OCI-LY3 (cell line): ENCODE measurements around the gene ADGRL2.
"Not testable (repeated sequence)": the region's sequence is repeated elsewhere in the genome, so short reads cannot be mapped to it uniquely, and the experiment has no call there.

Source experiments
- H2AFZ ChIP-seq: fragments of 200-600, 300-600 bp; shearing (Covaris generic); 2 replicates; pipeline ENCODE4 v1.6.0; 2014; ENCODE audit warnings: antibody characterized with exemption, low read depth, low read length
- H3K27ac ChIP-seq: fragments of 200-600, 300-600 bp; sonication (generic); 2 replicates; pipeline ENCODE4 v1.5.1; 2014; ENCODE audit warnings: mild to moderate bottlenecking, low read length, moderate library complexity, mixed read lengths
- H3K27me3 ChIP-seq: fragments of 200-600, 300-600 bp; sonication (generic); 2 replicates; pipeline ENCODE4 v1.6.1; 2014; ENCODE audit warnings: low read depth, low read length, mixed read lengths
- H3K36me3 ChIP-seq: fragments of 200-600, 300-600 bp; sonication (generic); replicated peaks from 2 replicates; pipeline ENCODE3; 2014; ENCODE audit warnings: low read depth, low read length, mixed read lengths
- H3K4me1 ChIP-seq: fragments of 300-600, 200-600 bp; sonication (generic); 2 replicates; pipeline ENCODE4 v1.6.1; 2014; ENCODE audit warnings: low read length, mixed read lengths
- H3K4me2 ChIP-seq: fragments of 200-600, 300-600 bp; sonication (generic); 2 replicates; pipeline ENCODE4 v1.6.1; 2014; ENCODE audit warnings: low read length, mixed read lengths
- H3K4me3 ChIP-seq: fragments of 300-600, 200-600 bp; sonication (generic); 2 replicates; pipeline ENCODE4 v1.5.1; 2014; ENCODE audit warnings: antibody characterized with exemption, mild to moderate bottlenecking, low read length, moderate library complexity
- H3K79me2 ChIP-seq: fragments of 300-600, 200-600 bp; shearing (Covaris generic); 2 replicates; pipeline ENCODE4 v1.6.1; 2014; ENCODE audit warnings: mild to moderate bottlenecking, low read length, mixed read lengths
- H3K9ac ChIP-seq: fragments of 300-600, 200-600 bp; shearing (Covaris generic); 2 replicates; pipeline ENCODE4 v1.6.0; 2014; ENCODE audit warnings: mild to moderate bottlenecking, low read length, moderate library complexity
- H3K9me3 ChIP-seq: fragments of 200-600, 300-600 bp; shearing (Covaris generic); 2 replicates; pipeline ENCODE4 v1.6.1; 2014; ENCODE audit warnings: low read length, mixed read lengths; ENCODE audit not compliant: insufficient read depth
- H4K20me1 ChIP-seq: fragments of 200-600, 300-600 bp; sonication (generic); 2 replicates; pipeline ENCODE4 v1.6.1; 2016; ENCODE audit warnings: low read length, mixed read lengths; ENCODE audit not compliant: insufficient read depth
- EZH2phosphoT487 ChIP-seq: fragments of 200-600 bp; shearing (Covaris generic); IDR thresholded peaks from 2 replicates; pipeline ENCODE4 v1.6.1; 2018; ENCODE audit warnings: antibody characterized with exemption, mixed run types, low read depth
- TF ChIP-seq, protein P1 (sequence below): fragments of 200-600, 300-600 bp; sonication (generic); IDR thresholded peaks from 2 replicates; pipeline ENCODE4 v1.5.1; 2014; ENCODE audit warnings: antibody characterized with exemption, low read length, low read depth

ADGRL2 gene

GRCh38 chr1:81878538-81878937 lies 77.8 kb downstream of the ADGRL2 start:
- Histone ChIP-seq H3K4me1 (no peaks in the 10 kb centered on the region), H3K36me3 (no peaks in the 10 kb centered on the region), H3K79me2 (no peaks in the 10 kb centered on the region), H2AFZ (no peak overlapping the region), H3K27me3 (no peaks in the 10 kb centered on the region), H3K9ac (no peak overlapping the region), H3K9me3 (no peaks in the 10 kb centered on the region), H3K4me3 (no peak overlapping the region), H3K4me2 (no peak overlapping the region), H3K27ac (no peak overlapping the region), H4K20me1 (no peaks in the 10 kb centered on the region)
- TF ChIP-seq, protein P1, sequence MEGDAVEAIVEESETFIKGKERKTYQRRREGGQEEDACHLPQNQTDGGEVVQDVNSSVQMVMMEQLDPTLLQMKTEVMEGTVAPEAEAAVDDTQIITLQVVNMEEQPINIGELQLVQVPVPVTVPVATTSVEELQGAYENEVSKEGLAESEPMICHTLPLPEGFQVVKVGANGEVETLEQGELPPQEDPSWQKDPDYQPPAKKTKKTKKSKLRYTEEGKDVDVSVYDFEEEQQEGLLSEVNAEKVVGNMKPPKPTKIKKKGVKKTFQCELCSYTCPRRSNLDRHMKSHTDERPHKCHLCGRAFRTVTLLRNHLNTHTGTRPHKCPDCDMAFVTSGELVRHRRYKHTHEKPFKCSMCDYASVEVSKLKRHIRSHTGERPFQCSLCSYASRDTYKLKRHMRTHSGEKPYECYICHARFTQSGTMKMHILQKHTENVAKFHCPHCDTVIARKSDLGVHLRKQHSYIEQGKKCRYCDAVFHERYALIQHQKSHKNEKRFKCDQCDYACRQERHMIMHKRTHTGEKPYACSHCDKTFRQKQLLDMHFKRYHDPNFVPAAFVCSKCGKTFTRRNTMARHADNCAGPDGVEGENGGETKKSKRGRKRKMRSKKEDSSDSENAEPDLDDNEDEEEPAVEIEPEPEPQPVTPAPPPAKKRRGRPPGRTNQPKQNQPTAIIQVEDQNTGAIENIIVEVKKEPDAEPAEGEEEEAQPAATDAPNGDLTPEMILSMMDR, result no peak
- no peak for TF ChIP-seq EZH2phosphoT487

GRCh38 chr1:81880781-81881180 lies 80.0 kb downstream of the ADGRL2 start:
- H3K27ac ChIP-seq, result no peak overlapping the region
- H3K27me3 ChIP-seq, result no peaks in the 10 kb centered on the region
- no peaks in the 10 kb centered on the region for H3K36me3 ChIP-seq
- H3K4me3 ChIP-seq, result no peak overlapping the region
- no peak overlapping the region for H3K4me2 ChIP-seq
- no peak overlapping the region for H3K9ac ChIP-seq
- H3K79me2 ChIP-seq, result no peaks in the 10 kb centered on the region
- TF ChIP-seq, protein P1, result no peak
- TF ChIP-seq EZH2phosphoT487, result no peak
- no peak overlapping the region for H2AFZ ChIP-seq
- H4K20me1 ChIP-seq, result no peaks in the 10 kb centered on the region
- H3K9me3 ChIP-seq, result no peaks in the 10 kb centered on the region
- H3K4me1 ChIP-seq, result no peaks in the 10 kb centered on the region

GRCh38 chr1:81885291-81885690 lies 84.6 kb downstream of the ADGRL2 start:
- no peak overlapping the region for H3K27ac ChIP-seq
- no peaks in the 10 kb centered on the region for H3K9me3 ChIP-seq
- H2AFZ ChIP-seq, result no peak overlapping the region
- no peaks in the 10 kb centered on the region for H4K20me1 ChIP-seq
- no peak for TF ChIP-seq EZH2phosphoT487
- TF ChIP-seq, protein P1, result no peak
- no peaks in the 10 kb centered on the region for H3K4me1 ChIP-seq
- no peak overlapping the region for H3K9ac ChIP-seq
- H3K4me2 ChIP-seq, result no peak overlapping the region
- no peaks in the 10 kb centered on the region for H3K79me2 ChIP-seq
- H3K27me3 ChIP-seq, result no peaks in the 10 kb centered on the region
- no peaks in the 10 kb centered on the region for H3K36me3 ChIP-seq
- no peak overlapping the region for H3K4me3 ChIP-seq

GRCh38 chr1:81886292-81886691 lies 85.6 kb downstream of the ADGRL2 start:
- not testable (repeated sequence) for H3K4me3 ChIP-seq, H3K4me2 ChIP-seq, H3K79me2 ChIP-seq, H3K4me1 ChIP-seq, H3K9me3 ChIP-seq, H4K20me1 ChIP-seq, H3K27me3 ChIP-seq, H3K27ac ChIP-seq, H2AFZ ChIP-seq, H3K9ac ChIP-seq, H3K36me3 ChIP-seq
